Neural crest cell (in vitro differentiated cells): ENCODE data around the gene ZNF441. TPM values are rescaled to one million over a fixed set of nuclear protein-coding genes. Genes with fewer than 3 reads are reported as not detected.

Source experiments
- DNase-seq: peaks from one replicate; pipeline ENCODE4 v3.0.0; 2021; ENCODE audit warnings: low read depth, mixed read lengths, low spot score
- H3K27ac Mint-ChIP-seq: one replicate; pipeline ENCODE4 v1.8.0; 2021; ENCODE audit warnings: mild to moderate bottlenecking, mixed read lengths; ENCODE audit not compliant: unreplicated experiment
- H3K27me3 Mint-ChIP-seq: 2 replicates; pipeline ENCODE4 v1.8.0; 2021; ENCODE audit warnings: low read depth, mild to moderate bottlenecking, mixed read lengths
- H3K36me3 Mint-ChIP-seq: 2 replicates; pipeline ENCODE4 v1.8.0; 2021; ENCODE audit warnings: low read depth, mild to moderate bottlenecking, mixed read lengths
- H3K4me1 Mint-ChIP-seq: 2 replicates; pipeline ENCODE4 v1.8.0; 2021; ENCODE audit warnings: mixed read lengths
- H3K4me3 Mint-ChIP-seq: one replicate; pipeline ENCODE4 v1.8.0; 2021; ENCODE audit warnings: mild to moderate bottlenecking, mixed read lengths
- H3K9me3 Mint-ChIP-seq: 2 replicates; pipeline ENCODE4 v1.8.0; 2021; ENCODE audit warnings: mixed read lengths
- CTCF ChIP-seq: fragments of 200-600 bp; sonication (generic); conservative IDR thresholded peaks from 2 replicates; pipeline ENCODE4 v1.5.0; 2021; ENCODE audit warnings: antibody characterized with exemption, mild to moderate bottlenecking
- total RNA-seq: library from RNA; stranded (reverse); gene quantifications from 2 replicates; pipeline ENCODE4 v1.2.1, GENCODE V29; 2021

Gene ZNF441
- total RNA-seq, 1 donor from 2014 or later: 3.9 TPM

DNA sequence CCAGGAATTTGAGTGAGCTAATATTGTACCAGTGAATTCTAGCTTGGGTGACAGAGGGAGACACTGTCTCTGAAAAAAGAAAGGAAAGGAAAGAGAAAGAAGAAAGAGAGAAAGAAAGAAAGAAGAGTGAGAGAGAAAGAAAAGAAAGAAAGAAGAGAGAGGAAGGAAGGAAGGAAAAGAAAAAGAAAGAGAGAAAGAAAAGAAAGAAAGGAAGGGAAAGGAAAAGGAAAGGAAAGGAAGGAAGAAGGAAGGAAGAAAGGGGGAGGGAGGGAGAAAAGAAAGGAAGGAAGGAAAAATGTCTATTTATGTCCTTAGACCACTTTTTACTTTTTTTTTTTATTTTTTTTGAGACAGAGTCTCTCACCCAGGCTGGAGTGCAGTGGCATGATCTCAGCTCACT, 26.1 kb downstream of the ZNF441 start:
- H3K4me3 Mint-ChIP-seq: no peak overlapping the region
- H3K9me3 Mint-ChIP-seq: peaks cover 17% of the 10 kb centered on the region
- H3K4me1 Mint-ChIP-seq: peaks cover 8% of the 10 kb centered on the region
- TF ChIP-seq CTCF: no peak
- peaks cover 35% of the 10 kb centered on the region for H3K27me3 Mint-ChIP-seq
- no peak overlapping the region for H3K27ac Mint-ChIP-seq
- DNase-seq: no peak
- peaks cover 2% of the 10 kb centered on the region for H3K36me3 Mint-ChIP-seq

- H3K27me3 Mint-ChIP-seq: peaks cover 28% of the 10 kb centered on the region
- H3K4me1 Mint-ChIP-seq: peaks cover 18% of the 10 kb centered on the region
- H3K4me3 Mint-ChIP-seq: peak overlapping the region; percentile 95
- peak; percentile 76 for DNase-seq
- TF ChIP-seq CTCF: peak; percentile 91
- peaks cover 3% of the 10 kb centered on the region for H3K9me3 Mint-ChIP-seq
- no peak overlapping the region for H3K27ac Mint-ChIP-seq
- H3K36me3 Mint-ChIP-seq: peaks cover 13% of the 10 kb centered on the region
These were observed 30.7 kb downstream of the ZNF441 start for GRCh38 chr19:11797491-11797890.

DNA sequence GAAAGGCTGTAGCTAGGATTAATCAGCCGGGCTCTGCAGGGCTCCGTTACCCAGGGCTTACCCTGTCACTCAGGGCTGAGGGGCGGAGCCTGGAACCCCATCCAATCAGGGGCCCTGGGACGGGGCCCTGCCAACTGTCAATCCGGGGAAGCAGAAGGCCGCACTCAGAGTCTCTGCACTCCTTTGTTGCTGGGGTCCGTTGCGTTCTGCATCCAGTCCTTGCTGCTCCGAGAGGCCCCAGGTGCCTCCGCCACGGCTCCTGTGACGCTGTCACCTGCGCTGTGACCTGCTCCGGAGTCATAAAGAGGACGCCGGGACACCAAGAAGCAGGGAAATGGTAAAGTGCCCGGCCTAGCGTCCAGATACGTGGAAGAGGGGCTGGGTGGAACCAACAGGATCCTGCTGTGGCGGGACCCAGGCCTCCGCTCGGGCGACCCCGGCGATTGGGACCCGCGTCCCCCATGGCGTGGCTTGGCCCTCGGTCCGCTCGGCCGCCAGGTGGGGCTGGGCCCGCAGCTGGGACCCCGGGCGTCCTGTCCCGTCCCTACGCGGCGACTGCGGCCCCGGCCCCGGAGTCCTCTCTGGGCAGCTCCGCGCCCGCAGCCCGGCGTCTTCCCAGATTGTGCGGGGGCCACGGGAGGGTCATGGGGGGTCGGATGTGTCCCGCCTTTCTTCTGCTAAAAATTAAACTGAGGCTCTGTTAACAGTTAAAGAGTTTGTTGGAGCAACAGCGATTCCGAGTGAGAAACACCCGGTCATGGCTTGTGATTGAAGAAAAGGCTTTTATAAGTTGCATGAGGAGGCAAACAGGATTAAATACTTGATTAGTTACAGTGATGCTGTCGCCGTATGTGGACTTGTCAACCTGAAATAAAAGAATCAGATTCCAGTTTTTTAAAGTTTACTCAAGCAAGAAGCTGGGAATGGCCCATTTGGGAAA, 31.9 kb downstream of the ZNF441 start, which contains the start of gene ZNF491:
TSS of gene ZNF491 (plus strand) at position 133 of the 940 bp plus-strand sequence. CDS start 7,431 bp downstream, outside the sequence.
- H3K4me3 Mint-ChIP-seq: peak within 1 kb of the TSS; percentile 95
- DNase-seq: peak; percentile 88
- peak; percentile 61 for TF ChIP-seq CTCF
- peaks cover 20% of the 10 kb centered on the region for H3K27me3 Mint-ChIP-seq
- H3K27ac Mint-ChIP-seq: peak within 1 kb of the TSS; percentile 99
- peaks cover 20% of the 10 kb centered on the region for H3K36me3 Mint-ChIP-seq
- peaks cover 18% of the 10 kb centered on the region for H3K4me1 Mint-ChIP-seq
- H3K9me3 Mint-ChIP-seq: peaks cover 7% of the 10 kb centered on the region

DNA sequence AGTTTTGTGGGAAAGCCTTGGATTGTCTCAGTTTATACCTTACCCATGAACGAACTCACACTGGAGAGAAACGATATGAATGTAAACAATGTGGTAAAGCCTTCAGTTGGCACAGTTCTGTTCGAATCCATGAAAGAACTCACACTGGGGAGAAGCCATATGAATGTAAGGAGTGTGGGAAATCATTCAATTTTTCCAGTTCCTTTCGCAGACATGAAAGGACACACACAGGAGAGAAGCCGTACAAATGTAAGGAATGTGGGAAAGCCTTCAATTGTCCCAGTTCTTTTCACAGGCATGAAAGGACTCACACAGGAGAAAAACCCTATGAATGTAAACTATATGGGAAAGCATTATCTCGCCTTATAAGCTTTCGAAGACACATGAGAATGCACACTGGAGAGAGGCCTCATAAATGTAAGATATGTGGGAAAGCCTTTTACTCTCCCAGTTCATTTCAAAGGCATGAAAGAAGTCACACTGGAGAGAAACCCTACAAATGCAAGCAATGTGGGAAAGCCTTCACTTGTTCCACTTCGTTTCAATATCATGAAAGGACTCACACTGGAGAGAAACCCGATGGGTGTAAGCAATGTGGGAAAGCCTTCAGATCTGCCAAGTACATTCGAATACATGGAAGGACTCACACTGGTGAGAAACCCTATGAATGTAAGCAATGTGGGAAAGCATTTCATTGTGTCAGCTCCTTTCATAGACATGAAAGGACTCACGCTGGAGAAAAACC, 39.7 kb downstream of the ZNF441 start:
- Mint-ChIP-seq H3K27me3 (no peaks in the 10 kb centered on the region), H3K4me3 (no peak overlapping the region), H3K36me3 (peaks cover 75% of the 10 kb centered on the region), H3K27ac (no peak overlapping the region), H3K4me1 (no peaks in the 10 kb centered on the region), H3K9me3 (peaks cover 32% of the 10 kb centered on the region)
- DNase-seq: no peak
- TF ChIP-seq CTCF: no peak

GRCh38 chr19:11807099-11807380, 40.2 kb downstream of the ZNF441 start:
- no peak overlapping the region for H3K27ac Mint-ChIP-seq
- no peaks in the 10 kb centered on the region for H3K27me3 Mint-ChIP-seq
- DNase-seq: no peak
- TF ChIP-seq CTCF: no peak
- H3K36me3 Mint-ChIP-seq: peaks cover 76% of the 10 kb centered on the region
- H3K9me3 Mint-ChIP-seq: peaks cover 32% of the 10 kb centered on the region
- H3K4me1 Mint-ChIP-seq: no peaks in the 10 kb centered on the region
- no peak overlapping the region for H3K4me3 Mint-ChIP-seq
